ENCODE measurements around the gene PPM1N. TPM values are rescaled to one million over a fixed set of nuclear protein-coding genes. Genes with fewer than 3 reads are reported as not detected.

Gene PPM1N
- polyA plus RNA-seq, 1 experiment = 1.2 TPM

GRCh38 chr19:45511074-45511473, 12.8 kb downstream of the PPM1N start:
- ChIA-PET POLR2A (no interaction called here), CTCF (interaction anchor here (0.6 to 1.2 kb wide), 2 partner anchors 43 to 131 kb away, joined by 3 read pairs; partner anchors contain the start of gene FOSB)
- no peak overlapping the region for H3K4me3 ChIP-seq (ENCODE audit: low read depth, low read length)

GRCh38 chr19:45512881-45513483, 14.7 kb downstream of the PPM1N start:
- Histone ChIP-seq H3K27me3 (ENCODE audit: control insufficient read depth, insufficient read depth, low read length) (no peaks in the 10 kb centered on the region), H3K36me3 (ENCODE audit: control insufficient read depth, insufficient read depth, low read length) (peaks cover 8% of the 10 kb centered on the region), H3K4me3 (ENCODE audit: low read depth, low read length) (no peak overlapping the region)
- no peak for DNase-seq (ENCODE audit: low read depth)
- CTCF ChIA-PET = no interaction called here
- TF ChIP-seq, protein P1, sequence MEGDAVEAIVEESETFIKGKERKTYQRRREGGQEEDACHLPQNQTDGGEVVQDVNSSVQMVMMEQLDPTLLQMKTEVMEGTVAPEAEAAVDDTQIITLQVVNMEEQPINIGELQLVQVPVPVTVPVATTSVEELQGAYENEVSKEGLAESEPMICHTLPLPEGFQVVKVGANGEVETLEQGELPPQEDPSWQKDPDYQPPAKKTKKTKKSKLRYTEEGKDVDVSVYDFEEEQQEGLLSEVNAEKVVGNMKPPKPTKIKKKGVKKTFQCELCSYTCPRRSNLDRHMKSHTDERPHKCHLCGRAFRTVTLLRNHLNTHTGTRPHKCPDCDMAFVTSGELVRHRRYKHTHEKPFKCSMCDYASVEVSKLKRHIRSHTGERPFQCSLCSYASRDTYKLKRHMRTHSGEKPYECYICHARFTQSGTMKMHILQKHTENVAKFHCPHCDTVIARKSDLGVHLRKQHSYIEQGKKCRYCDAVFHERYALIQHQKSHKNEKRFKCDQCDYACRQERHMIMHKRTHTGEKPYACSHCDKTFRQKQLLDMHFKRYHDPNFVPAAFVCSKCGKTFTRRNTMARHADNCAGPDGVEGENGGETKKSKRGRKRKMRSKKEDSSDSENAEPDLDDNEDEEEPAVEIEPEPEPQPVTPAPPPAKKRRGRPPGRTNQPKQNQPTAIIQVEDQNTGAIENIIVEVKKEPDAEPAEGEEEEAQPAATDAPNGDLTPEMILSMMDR (IDR thresholded peaks at IDR 0.05; ENCODE audit: insufficient read depth, low read depth, low read length) = no peak
- POLR2A ChIA-PET = no interaction called here

More at GRCh38 chr19:45511074-45511473, 12.8 kb downstream of the PPM1N start:
- peaks cover 2% of the 10 kb centered on the region; the same call in 1 of the 2 replicates for H3K36me3 ChIP-seq (ENCODE audit: control insufficient read depth, insufficient read depth, low read length)
- H3K27me3 ChIP-seq (ENCODE audit: control insufficient read depth, insufficient read depth, low read length) = no peaks in the 10 kb centered on the region
- TF ChIP-seq, protein P1 (IDR thresholded peaks at IDR 0.05; ENCODE audit: insufficient read depth, low read depth, low read length) = no peak
- no peak for DNase-seq (ENCODE audit: low read depth)

DNA sequence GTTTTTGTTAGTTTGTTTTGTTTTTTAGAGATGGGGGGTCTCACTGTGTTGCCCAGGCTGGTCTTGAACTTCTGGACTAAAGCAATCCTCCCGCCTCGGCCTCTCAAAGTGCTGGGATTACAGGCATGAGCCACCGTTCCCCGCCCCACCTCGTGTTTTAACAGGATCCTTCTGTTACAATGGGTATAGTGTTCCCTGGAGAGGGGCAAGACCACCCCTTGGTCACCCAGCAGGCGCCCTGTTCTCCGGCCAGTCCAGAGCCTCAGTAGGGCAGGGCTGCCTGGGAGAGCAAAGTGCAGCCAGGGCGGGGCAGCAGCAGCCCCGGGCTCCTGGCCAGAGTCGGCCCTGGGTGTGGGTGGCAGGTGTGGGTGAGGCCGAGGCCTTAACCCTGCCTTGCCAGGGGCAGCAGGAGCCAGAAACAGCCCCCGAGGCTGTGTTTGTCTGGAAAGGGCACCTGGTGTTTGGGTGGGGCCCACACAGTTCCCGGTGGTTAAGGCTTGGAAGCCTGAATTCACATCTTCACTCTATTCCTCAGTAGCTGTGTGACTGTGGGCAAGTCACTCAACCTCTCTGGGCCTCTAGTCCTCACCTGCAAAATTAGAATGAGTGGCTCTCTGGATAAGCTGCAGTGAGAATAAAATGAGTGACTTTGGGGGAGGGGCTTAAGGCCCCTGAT, 16.3 kb downstream of the PPM1N start:
- Histone ChIP-seq H3K4me3 (ENCODE audit: low read depth, low read length) (no peak overlapping the region), H3K27me3 (ENCODE audit: control insufficient read depth, insufficient read depth, low read length) (no peaks in the 10 kb centered on the region), H3K36me3 (ENCODE audit: control insufficient read depth, insufficient read depth, low read length) (peaks cover 9% of the 10 kb centered on the region)
- DNase-seq (ENCODE audit: low read depth) = no peak
- TF ChIP-seq, protein P1 (IDR thresholded peaks at IDR 0.05; ENCODE audit: insufficient read depth, low read depth, low read length) = no peak
- POLR2A ChIA-PET = no interaction called here
- CTCF ChIA-PET = interaction anchor here (1.8 to 2.2 kb wide), 2 partner anchors 127 to 129 kb away, joined by 5 to 6 read pairs; no protein-coding TSS in a partner anchor

GRCh38 chr19:45515081-45515624, 16.9 kb downstream of the PPM1N start:
- DNase-seq (ENCODE audit: low read depth) = no peak
- TF ChIP-seq, protein P1 (IDR thresholded peaks at IDR 0.05; ENCODE audit: insufficient read depth, low read depth, low read length) = no peak
- CTCF ChIA-PET = interaction anchor here (0.6 to 2.2 kb wide), 6 partner anchors 29 to 167 kb away, joined by 3 to 6 read pairs (median 5); no protein-coding TSS in a partner anchor
- H3K27me3 ChIP-seq (ENCODE audit: control insufficient read depth, insufficient read depth, low read length) = no peaks in the 10 kb centered on the region
- H3K4me3 ChIP-seq (ENCODE audit: low read depth, low read length) = no peak overlapping the region
- POLR2A ChIA-PET = no interaction called here
- peaks cover 10% of the 10 kb centered on the region for H3K36me3 ChIP-seq (ENCODE audit: control insufficient read depth, insufficient read depth, low read length)

DNA sequence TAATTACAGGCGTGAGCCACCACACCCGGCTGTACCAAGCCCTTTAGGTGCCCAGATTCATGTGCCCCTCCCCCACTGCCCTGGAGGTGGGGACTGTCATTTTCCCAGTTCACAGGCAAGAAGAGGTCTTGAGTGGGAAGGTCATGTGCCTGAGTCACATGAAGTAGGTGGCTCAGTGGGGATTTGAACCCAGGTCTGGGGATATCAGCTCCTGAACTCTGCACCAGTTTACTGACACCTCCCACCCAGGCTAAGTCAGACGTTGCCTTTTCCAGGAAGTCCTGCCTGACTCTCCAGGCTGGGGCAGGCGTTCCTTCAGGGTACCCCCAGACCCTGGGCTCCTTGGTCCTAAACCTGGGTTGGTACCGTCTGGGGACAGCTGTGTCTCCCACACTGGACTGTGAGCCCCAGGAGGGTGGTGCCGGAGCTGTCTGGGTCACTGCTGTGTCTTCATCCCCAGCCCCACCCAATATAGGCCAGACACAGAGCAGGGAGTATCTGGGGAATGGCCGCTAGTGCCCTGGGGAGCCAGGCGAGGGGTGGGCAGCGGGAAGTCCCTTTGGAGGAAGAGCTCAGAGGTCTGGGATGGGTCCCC, 17.7 kb downstream of the PPM1N start:
- ChIA-PET CTCF (interaction anchor here (0.5 to 2.2 kb wide), 9 partner anchors 11 to 166 kb away, joined by 3 to 6 read pairs (median 5); no protein-coding TSS in a partner anchor), POLR2A (no interaction called here)
- TF ChIP-seq, protein P1 (IDR thresholded peaks at IDR 0.05; ENCODE audit: insufficient read depth, low read depth, low read length) = no peak
- Histone ChIP-seq H3K27me3 (ENCODE audit: control insufficient read depth, insufficient read depth, low read length) (no peaks in the 10 kb centered on the region), H3K36me3 (ENCODE audit: control insufficient read depth, insufficient read depth, low read length) (peaks cover 13% of the 10 kb centered on the region), H3K4me3 (ENCODE audit: low read depth, low read length) (no peak overlapping the region)
- no peak for DNase-seq (ENCODE audit: low read depth)
